GM12892 (cell line): ENCODE data around the gene TLCD4. TPM values are rescaled to one million over a fixed set of nuclear protein-coding genes. Genes with fewer than 3 reads are reported as not detected.

Experiments
- DNase-seq: peaks from one replicate; pipeline ENCODE4 v3.0.0; 2011; ENCODE audit not compliant: insufficient read length
- FAIRE-seq: peaks from 2 replicates; lab custom pipeline; 2011; peaks lifted over from hg19 to GRCh38; lab: Jason Lieb, UNC
- POLR2A ChIP-seq: IDR thresholded peaks from 2 replicates; pipeline ENCODE4 v1.6.1; 2011; ENCODE audit warnings: low read depth, low read length, control low read depth
- POLR2AphosphoS5 ChIP-seq: IDR thresholded peaks from 2 replicates; pipeline ENCODE4 v1.6.1; 2011; ENCODE audit warnings: low read depth, low read length, control low read depth
- TAF1 ChIP-seq: IDR thresholded peaks from 2 replicates; pipeline ENCODE4 v1.6.1; 2011; ENCODE audit warnings: low read depth, mild to moderate bottlenecking, control low read depth, low read length, borderline replicate concordance
- polyA plus RNA-seq: library from polyadenylated mRNA; unstranded; fragments of >200 nt; gene quantifications from one replicate; pipeline ENCODE4 v1.2.1, GENCODE V29; 2012; ENCODE audit warnings: missing spikeins, inconsistent platforms; ENCODE audit not compliant: missing spikeins

Gene TLCD4
- 0.06 TPM for polyA plus RNA-seq

DNA sequence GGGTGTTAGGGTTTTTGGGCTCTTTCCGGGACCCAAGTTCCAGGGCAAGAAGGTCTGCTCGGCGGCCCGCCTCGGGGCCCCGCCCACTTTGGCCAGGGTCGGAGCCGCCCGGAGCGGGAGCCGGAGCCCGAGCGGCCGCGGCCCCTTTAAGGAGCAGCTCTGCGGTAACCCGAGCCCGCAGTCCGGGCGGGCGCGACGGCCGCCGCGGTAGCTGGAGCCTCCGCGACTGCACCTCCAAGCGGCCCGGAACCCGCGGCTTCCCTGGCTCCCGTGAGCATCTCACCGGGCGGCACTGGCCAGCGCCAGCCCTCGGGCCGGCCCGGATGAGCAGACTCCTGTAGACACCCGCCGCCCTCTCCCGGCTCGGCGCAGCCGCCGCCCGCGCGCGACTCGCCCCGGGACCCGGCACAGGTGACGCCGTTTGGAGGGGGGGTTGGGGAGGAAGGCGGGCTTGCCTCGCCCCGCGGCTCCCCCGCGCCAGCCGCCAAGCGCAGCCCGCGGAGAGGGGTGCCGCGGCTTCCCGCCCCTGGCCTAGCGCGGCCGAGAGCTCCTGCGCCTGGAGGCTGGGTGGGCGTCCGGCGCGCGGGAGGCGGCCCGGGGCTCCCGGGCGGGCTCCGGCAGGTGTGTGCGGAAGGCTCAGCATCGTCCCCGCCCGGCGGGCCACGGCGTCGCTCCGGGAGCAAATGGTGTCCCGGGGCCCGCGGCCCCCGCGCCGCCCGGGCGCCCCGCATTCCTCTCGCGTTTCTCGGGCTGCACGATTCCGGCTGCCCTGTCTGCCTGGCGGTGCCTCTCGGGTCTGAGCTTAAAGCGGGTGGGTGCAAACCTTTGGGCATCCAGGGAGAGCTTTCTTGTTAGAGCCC, at the start of gene TLCD4:
Gene TLCD4 (plus strand): TSS at position 149 of the 860 bp plus-strand sequence. CDS start 26,547 bp downstream, outside the sequence.
- DNase-seq (peak; percentile 36), FAIRE-seq (no peak)
- TF ChIP-seq POLR2AphosphoS5: no peak
- TF ChIP-seq TAF1: no peak
- no peak for TF ChIP-seq POLR2A

GRCh38 chr1:95067568-95067967, 49.6 kb upstream of the TLCD4 start:
- TF ChIP-seq POLR2A: no peak
- TF ChIP-seq POLR2AphosphoS5: no peak
- no peak for TF ChIP-seq TAF1
- FAIRE-seq: no peak
- no peak for DNase-seq

GRCh38 chr1:95068956-95069709, 48.0 kb upstream of the TLCD4 start:
- FAIRE-seq (no peak), DNase-seq (no peak)
- TF ChIP-seq TAF1 (no peak), POLR2A (no peak), POLR2AphosphoS5 (no peak)

DNA sequence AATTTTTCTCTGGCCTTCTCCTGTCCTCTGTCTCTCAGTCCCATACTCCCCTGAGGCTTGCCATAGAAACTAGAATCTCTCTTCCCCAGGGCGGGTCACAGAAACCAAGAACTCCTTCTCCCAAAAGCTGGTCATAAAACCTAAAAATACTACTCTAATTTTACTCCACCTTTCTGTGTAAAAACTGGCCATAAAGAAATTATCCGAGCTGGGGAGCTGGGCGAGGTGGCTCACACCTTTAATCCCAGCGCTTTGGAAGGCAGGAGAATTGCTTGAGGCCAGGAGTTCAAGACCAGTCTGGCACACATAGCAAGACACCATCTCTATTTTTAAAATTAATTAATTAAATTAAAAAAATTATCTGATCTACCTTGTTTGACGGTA, 47.5 kb upstream of the TLCD4 start:
- DNase-seq (no peak), FAIRE-seq (no peak)
- TF ChIP-seq TAF1 (no peak), POLR2AphosphoS5 (no peak), POLR2A (no peak)

DNA sequence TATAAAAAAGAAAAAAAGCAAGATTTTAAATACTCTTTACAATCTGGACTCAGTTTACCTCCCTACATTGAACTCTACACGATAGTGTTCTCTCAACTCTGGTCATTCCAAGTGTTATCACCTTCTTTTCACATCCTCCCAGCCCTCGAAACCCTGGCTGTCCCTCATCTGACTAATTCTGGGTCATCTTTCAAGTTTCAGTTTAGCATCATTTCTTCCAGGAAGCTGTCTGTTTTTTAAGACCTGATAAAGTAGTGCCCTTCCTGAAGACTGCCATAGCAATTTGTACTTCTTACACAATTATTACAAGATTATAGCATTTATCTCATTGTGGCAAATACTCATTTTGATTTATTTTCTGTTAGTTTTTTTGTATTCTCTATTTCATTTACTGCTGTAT, 45.6 kb upstream of the TLCD4 start:
- DNase-seq: no peak
- TF ChIP-seq POLR2AphosphoS5: no peak
- no peak for TF ChIP-seq TAF1
- no peak for TF ChIP-seq POLR2A
- FAIRE-seq: no peak

GRCh38 chr1:95072117-95072516, 45.0 kb upstream of the TLCD4 start:
- FAIRE-seq (no peak), DNase-seq (no peak)
- TF ChIP-seq POLR2AphosphoS5: no peak
- no peak for TF ChIP-seq POLR2A
- TF ChIP-seq TAF1: no peak

DNA sequence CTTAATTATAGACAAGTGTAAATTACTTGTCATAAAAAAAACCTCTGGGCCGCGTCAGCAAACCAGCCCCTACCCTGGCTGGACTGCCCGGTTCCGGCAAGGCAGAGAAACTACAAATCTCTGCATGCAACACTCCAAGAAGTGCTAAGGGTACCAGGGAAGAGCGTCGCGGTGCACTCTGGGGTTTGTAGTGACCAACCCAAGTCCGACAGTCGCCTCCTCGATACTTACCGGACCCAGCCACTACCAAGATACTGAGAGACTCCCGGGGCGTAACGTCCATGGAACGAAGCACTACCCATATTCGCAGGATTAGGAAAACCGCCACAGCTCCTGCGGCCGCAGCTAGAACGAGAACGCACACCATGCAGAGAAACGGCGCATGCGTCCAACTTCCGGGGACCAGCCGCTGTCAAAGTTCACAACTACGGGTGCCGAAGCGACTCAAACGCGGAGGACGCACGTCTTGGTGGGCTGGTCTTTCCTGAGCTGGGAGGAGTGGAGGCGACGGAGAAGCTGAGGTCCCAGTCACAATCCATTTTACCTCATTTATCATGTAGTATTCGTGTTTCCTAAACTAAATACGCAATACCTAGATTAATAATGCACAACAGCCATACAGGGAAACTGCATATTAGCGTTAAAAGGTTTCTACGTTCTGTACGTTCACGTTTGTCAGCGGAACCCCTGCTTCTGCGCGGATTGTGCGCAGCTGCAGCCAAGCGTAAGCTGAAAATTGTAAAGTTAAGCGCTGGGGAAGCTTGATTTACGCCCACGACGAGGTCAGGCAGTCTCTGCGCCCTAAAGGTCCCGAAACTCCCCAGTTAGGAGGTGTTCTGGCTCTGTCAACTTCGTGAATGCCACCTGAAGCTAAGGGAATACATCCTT, 44.4 kb upstream of the TLCD4 start, which contains the start of gene ALG14:
Gene ALG14 (minus strand): TSS at position 420 of the 888 bp plus-strand sequence. CDS start 53 bp downstream, at position 367.
- peak; percentile 62 for DNase-seq
- FAIRE-seq: peak; percentile 97
- TF ChIP-seq POLR2A (no peak; the same call in 1 of the 2 replicates), TAF1 (no peak; the same call in 1 of the 2 replicates), POLR2AphosphoS5 (0 out of 2 replicates have a peak, but pooled peaks have one; percentile 43)

- FAIRE-seq: peak; percentile 46
- TF ChIP-seq POLR2AphosphoS5: no peak
- TF ChIP-seq POLR2A: no peak
- TF ChIP-seq TAF1: no peak
- DNase-seq: no peak
Measured at GRCh38 chr1:95073446-95073845, 43.7 kb upstream of the TLCD4 start.

DNA sequence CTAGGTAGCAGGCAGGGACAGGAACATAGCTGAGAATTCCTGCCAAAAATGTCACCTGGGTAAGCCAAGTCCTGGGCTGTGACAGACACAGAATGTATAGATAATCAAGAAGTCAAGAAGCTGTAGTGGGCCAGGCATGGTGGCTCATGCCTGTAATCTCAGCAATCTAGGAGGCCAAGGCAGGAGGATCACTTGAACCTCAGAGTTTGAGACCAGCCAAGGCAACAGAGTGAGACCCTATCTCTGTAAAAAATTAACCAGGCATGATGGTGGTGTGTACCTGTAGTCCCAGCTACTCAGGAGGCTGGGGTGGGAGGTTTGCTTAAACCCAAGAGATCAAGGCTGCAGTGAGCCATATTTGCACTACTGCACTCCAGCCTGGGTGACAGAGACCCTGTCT, 41.1 kb upstream of the TLCD4 start:
- TF ChIP-seq TAF1: no peak
- no peak for TF ChIP-seq POLR2A
- no peak for TF ChIP-seq POLR2AphosphoS5
- DNase-seq (no peak), FAIRE-seq (no peak)

- FAIRE-seq (no peak), DNase-seq (no peak)
- TF ChIP-seq POLR2A (no peak), TAF1 (no peak), POLR2AphosphoS5 (no peak)
Measured at GRCh38 chr1:95080446-95080845, 36.7 kb upstream of the TLCD4 start.
